ENCODE measurements around the gene CPD. TPM values are rescaled to one million over a fixed set of nuclear protein-coding genes. Genes with fewer than 3 reads are reported as not detected.

Gene CPD
- 100 to 1,000 TPM in 1 of 4 donors, 10 to 100 TPM in 3; 38.5 to 112 (median 60.3) TPM for total RNA-seq

DNA sequence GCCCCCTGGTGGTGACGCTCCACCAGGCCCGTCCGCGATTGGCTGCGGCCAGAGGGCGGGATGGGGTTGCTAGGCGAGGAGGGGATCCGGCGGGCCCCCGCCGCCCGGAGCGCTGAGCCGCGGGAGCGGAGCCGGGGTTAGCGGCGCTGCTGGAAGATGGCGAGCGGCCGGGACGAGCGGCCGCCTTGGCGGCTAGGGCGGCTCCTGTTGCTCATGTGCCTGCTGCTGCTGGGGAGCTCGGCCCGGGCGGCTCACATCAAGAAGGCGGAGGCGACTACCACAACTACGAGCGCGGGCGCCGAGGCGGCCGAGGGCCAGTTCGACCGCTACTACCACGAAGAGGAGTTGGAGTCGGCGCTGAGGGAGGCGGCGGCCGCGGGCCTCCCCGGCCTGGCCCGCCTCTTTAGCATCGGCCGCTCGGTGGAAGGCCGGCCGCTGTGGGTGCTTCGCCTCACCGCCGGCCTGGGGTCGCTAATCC, at the start of gene CPD:
CPD (plus strand) TSS at position 103 of the 478 bp plus-strand sequence; CDS start at position 157, 54 bp downstream.
- peak; percentile 61 to 92 for TF ChIP-seq POLR2A (IDR thresholded peaks at IDR 0.05)
- peak in 1 of 2 donors; percentile 91 for TF ChIP-seq EP300 (IDR thresholded peaks at IDR 0.05)
- TF ChIP-seq, protein P1, sequence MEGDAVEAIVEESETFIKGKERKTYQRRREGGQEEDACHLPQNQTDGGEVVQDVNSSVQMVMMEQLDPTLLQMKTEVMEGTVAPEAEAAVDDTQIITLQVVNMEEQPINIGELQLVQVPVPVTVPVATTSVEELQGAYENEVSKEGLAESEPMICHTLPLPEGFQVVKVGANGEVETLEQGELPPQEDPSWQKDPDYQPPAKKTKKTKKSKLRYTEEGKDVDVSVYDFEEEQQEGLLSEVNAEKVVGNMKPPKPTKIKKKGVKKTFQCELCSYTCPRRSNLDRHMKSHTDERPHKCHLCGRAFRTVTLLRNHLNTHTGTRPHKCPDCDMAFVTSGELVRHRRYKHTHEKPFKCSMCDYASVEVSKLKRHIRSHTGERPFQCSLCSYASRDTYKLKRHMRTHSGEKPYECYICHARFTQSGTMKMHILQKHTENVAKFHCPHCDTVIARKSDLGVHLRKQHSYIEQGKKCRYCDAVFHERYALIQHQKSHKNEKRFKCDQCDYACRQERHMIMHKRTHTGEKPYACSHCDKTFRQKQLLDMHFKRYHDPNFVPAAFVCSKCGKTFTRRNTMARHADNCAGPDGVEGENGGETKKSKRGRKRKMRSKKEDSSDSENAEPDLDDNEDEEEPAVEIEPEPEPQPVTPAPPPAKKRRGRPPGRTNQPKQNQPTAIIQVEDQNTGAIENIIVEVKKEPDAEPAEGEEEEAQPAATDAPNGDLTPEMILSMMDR (IDR thresholded peaks at IDR 0.05) = peak in 4 of 5 experiments; percentile 15 to 51 (median 30)
- Histone ChIP-seq H3K4me3 (peak within 1 kb of the TSS; percentile 61 to 90 (median 72)), H3K4me1 (peaks cover 0 to 65% (median 18%) of the 10 kb centered on the region in 4 donors), H3K9me3 (no peaks in the 10 kb centered on the region), H3K36me3 (no peaks in the 10 kb centered on the region), H3K27ac (peak within 1 kb of the TSS; percentile 45 to 92 (median 90)), H3K27me3 (no peaks in the 10 kb centered on the region)
- peak; percentile 98 for DNase-seq (ENCODE audit: low spot score in 2 of 2)
- 1 to 2% methylated on average over 7 to 13 of the region's 59 CpGs for WGBS, 2 donors

DNA sequence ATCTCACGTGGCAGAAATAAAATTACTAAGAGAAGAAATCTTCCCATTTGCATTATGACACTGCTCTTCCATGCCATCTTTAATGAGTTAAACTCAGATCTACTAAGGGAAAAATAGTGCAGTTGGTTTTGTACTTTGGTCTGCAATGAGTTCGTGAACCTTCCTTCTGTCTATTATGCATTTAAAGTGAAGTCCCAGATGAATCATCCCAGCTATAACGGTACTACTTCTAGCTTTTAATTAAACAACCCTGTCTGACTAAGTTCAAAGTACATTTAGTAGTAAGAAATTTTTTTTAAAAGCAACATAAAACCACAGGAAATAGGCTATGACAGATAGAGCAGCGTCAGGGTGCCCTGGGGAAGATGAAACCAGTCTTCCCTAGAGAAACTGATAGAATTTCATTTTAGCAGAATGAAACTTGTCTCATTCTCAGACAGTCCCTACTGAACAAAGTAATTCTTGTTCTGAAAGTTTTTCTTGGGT, 46.6 kb upstream of the CPD start:
- 32 to 38% methylated on average over 4 of the region's 4 CpGs for WGBS, 2 donors
- Histone ChIP-seq H3K27me3 (no peaks in the 10 kb centered on the region), H3K27ac (no peak overlapping the region)

DNA sequence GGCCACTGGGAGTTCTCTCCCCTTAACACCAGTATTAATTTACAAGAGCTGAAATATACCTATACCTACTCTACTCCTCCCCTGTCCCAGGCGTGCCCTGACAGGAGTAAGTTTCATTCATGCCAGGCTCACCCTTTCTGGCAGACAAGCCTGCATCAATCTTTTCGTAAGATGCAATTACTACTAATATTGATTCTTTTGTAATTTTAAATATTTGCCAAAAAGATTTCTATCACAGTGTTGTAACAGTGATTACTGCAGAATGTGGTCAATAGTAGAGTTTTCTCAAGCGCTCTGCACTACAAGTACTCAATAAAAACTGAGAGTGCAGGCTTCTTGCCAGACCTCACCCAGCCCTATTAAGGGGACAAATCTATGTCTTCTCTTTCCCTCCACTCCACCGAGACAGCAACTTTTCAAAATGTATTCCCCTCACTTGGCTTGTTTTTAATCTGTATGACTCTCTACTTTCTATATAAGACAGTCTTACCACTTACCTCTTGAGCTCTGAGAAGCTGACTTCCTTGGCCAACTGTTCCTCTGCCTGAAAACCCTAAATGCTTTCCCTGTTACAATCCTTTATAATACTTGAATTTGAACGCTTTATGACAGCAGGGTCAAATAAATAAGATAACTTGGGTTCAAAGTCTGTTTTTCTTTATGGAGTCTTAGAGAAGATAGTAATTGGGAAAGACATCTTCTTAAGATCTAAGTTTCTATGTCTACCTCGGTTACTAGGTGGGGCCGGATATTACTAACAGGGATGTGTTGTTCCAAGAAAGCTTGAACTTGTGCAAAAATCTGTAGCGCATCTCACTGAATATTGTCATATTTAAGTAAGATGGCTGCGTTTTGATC, 45.0 kb upstream of the CPD start, which contains the start of gene TMIGD1:
TMIGD1 (minus strand) TSS at position 555 of the 858 bp plus-strand sequence. CDS start 1,924 bp downstream, outside the sequence.
- H3K4me1 ChIP-seq = no peaks in the 10 kb centered on the region
- H3K36me3 ChIP-seq = no peaks in the 10 kb centered on the region
- 89 to 91% methylated on average over 9 of the region's 9 CpGs for WGBS, 2 donors
- no peak for DNase-seq (ENCODE audit: low spot score in 2 of 2)
- no peak within 1 kb of the TSS for H3K4me3 ChIP-seq
- TF ChIP-seq, protein P1 (IDR thresholded peaks at IDR 0.05) = no peak
- TF ChIP-seq POLR2A (IDR thresholded peaks at IDR 0.05) (no peak), EP300 (IDR thresholded peaks at IDR 0.05) (no peak)
- no peaks in the 10 kb centered on the region for H3K9me3 ChIP-seq
- no peak within 1 kb of the TSS for H3K27ac ChIP-seq
- H3K27me3 ChIP-seq = no peaks in the 10 kb centered on the region

More for the DNA sequence above, 46.6 kb upstream of the CPD start:
- Histone ChIP-seq H3K4me1 (no peaks in the 10 kb centered on the region), H3K36me3 (no peaks in the 10 kb centered on the region), H3K4me3 (no peak overlapping the region), H3K9me3 (no peaks in the 10 kb centered on the region)
- TF ChIP-seq, protein P1 (IDR thresholded peaks at IDR 0.05) = no peak
- no peak for TF ChIP-seq POLR2A (IDR thresholded peaks at IDR 0.05)
- TF ChIP-seq EP300 (IDR thresholded peaks at IDR 0.05) = no peak
- no peak for DNase-seq (ENCODE audit: low spot score in 2 of 2)

DNA sequence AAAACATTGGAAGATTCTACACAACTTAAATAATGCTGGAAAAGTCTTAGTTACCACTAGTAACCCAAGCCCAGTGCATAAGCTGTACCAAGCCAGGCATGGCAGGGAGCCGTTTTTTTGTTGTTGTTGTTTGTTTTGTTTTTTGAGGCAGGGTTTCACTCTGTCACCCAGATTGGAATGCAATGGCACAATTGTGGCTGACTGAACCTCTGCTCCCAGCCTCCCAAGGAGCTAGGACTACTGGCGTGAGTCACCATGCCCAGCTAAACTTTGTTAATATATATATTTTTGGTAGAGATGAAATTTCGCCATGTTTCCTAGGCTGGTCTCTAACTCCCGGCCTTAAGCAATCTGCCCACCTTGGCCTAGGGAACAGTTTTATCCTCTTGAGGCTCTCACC, 44.3 kb upstream of the CPD start:
- 87% methylated on average over 4 of the region's 4 CpGs for WGBS, 2 donors
- Histone ChIP-seq H3K9me3 (no peaks in the 10 kb centered on the region), H3K27me3 (no peaks in the 10 kb centered on the region), H3K4me1 (no peaks in the 10 kb centered on the region), H3K36me3 (no peaks in the 10 kb centered on the region), H3K4me3 (no peak overlapping the region), H3K27ac (no peak overlapping the region)
- DNase-seq (ENCODE audit: low spot score in 2 of 2) = no peak
- TF ChIP-seq, protein P1 (IDR thresholded peaks at IDR 0.05) = no peak
- TF ChIP-seq POLR2A (IDR thresholded peaks at IDR 0.05) (no peak), EP300 (IDR thresholded peaks at IDR 0.05) (no peak)

Data from tibial nerve (tissue), 4 donors.